Astrocyte (in vitro differentiated cells and primary cell): ENCODE results near the gene BORCS5.

ENCODE experiments used
- CTCF ChIP-seq: IDR thresholded peaks from 2 replicates; pipeline ENCODE4 v1.5.1; 2011; ENCODE audit warnings: low read depth, mild to moderate bottlenecking, inconsistent platforms, low read length, moderate library complexity; ENCODE audit not compliant: insufficient read depth
- EZH2 ChIP-seq: IDR thresholded peaks from 2 replicates; pipeline ENCODE4 v1.6.1; 2012; ENCODE audit warnings: mild to moderate bottlenecking, low read length, inconsistent platforms; ENCODE audit not compliant: insufficient read depth

DNA sequence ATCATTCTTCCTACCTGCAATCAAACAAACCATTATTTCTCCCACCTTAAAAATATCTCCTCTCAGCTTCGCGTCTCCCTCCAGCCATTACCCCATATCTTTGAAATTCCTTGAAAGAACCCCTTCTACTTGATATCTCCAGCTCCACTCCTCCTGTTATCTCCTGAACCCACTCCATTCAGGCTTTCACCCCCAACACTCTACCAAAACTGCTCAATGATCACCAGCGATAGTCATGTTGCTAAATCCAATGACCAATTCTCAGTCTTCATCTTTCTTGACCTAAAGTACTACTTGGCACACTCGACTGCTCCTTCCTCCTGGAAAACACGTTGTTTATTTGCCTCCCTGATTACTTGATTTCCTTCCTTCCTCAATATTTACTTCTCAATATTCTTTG, 135.7 kb downstream of the BORCS5 start:
- no peak for TF ChIP-seq CTCF
- no peak for TF ChIP-seq EZH2
